Activated T-helper 17 cell treated with anti-CD3 and anti-CD28 coated beads, Interleukin-2, amount 50 U/mL, for 72 hours (primary cell): Measurements from ENCODE around the gene MIER2. TPM values are rescaled to one million over a fixed set of nuclear protein-coding genes. Genes with fewer than 3 reads are reported as not detected.
"Not testable (repeated sequence)": the region's sequence is repeated elsewhere in the genome, so short reads cannot be mapped to it uniquely, and the experiment has no call there.

ENCODE experiments used
- ATAC-seq: fragments of 150-1000 bp; cut with Tn5 transposase; replicated peaks from 2 replicates; pipeline ENCODE4 v1.10.0; 2021; ENCODE audit warnings: mild to moderate bottlenecking, moderate library complexity
- H3K27ac Mint-ChIP-seq: one replicate; pipeline ENCODE4 v1.8.0; 2022; ENCODE audit warnings: mixed read lengths
- H3K27me3 Mint-ChIP-seq: one replicate; pipeline ENCODE4 v1.8.0; 2022; ENCODE audit warnings: mixed read lengths
- H3K36me3 Mint-ChIP-seq: one replicate; pipeline ENCODE4 v1.8.0; 2022; ENCODE audit warnings: low read depth, mild to moderate bottlenecking, mixed read lengths
- H3K4me1 Mint-ChIP-seq: one replicate; pipeline ENCODE4 v1.8.0; 2022; ENCODE audit warnings: mixed read lengths
- H3K4me3 Mint-ChIP-seq: one replicate; pipeline ENCODE4 v1.8.0; 2022; ENCODE audit warnings: mild to moderate bottlenecking, mixed read lengths
- H3K9me3 Mint-ChIP-seq: one replicate; pipeline ENCODE4 v1.8.0; 2022; ENCODE audit warnings: mixed read lengths
- total RNA-seq, 2 donors: library from RNA; stranded (reverse); gene quantifications; one replicate each; pipeline ENCODE4 v1.2.3, GENCODE V29; 2022

The MIER2 gene
- total RNA-seq, 2 donors from 2014 or later, result 23.2 TPM

DNA sequence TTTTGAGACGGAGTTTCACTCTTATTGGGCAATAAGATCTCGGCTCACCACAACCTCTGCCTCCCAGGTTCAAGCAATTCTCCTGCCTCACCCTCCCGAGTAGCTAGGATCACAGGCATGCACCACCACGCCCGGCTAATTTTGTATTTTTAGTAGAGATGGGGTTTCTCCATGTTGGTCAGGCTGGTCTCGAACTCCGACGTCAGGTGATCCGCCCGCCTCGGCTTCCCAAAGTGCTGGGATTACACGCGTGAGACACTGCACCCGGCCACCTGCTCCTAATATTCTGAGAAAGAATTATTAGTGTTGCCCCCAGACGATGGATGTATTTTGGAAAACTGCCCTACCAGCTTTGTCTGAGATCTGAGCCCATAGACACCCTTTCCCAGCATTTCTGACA lies 10.9 kb upstream of the MIER2 start:
- ATAC-seq, H3K36me3 Mint-ChIP-seq, H3K4me3 Mint-ChIP-seq, H3K27ac Mint-ChIP-seq, H3K4me1 Mint-ChIP-seq, H3K27me3 Mint-ChIP-seq: not testable (repeated sequence)
- H3K9me3 Mint-ChIP-seq, result peaks cover 19% of the 10 kb centered on the region

DNA sequence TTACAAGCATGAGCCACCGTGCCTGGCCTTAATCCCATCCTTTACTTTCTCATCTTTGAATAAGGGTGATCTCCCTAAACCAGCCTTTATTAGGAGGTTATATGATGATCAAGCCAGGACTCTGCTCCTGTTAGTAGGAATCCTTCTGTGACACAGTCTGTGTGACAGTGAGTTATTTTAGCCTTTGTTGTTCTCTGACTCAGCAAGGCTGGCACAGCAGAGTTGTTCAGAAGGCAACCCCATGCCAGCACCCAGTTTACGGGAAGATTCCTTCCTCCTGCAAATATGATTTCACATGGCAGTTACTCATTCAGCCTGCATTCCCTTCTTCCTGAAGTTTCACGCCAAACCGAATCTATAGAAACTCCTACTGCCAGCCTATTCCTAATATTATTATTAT lies 10.5 kb upstream of the MIER2 start:
- peaks cover 4% of the 10 kb centered on the region for H3K27me3 Mint-ChIP-seq
- no peaks in the 10 kb centered on the region for H3K36me3 Mint-ChIP-seq
- H3K27ac Mint-ChIP-seq, result no peak overlapping the region
- H3K4me3 Mint-ChIP-seq, result no peak overlapping the region
- peaks cover 19% of the 10 kb centered on the region for H3K9me3 Mint-ChIP-seq
- ATAC-seq, result no peak
- no peaks in the 10 kb centered on the region for H3K4me1 Mint-ChIP-seq

GRCh38 chr19:351976-352625 lies 7.5 kb upstream of the MIER2 start:
- no peak for ATAC-seq
- Mint-ChIP-seq H3K4me3 (no peak overlapping the region), H3K27ac (no peak overlapping the region), H3K27me3 (no peaks in the 10 kb centered on the region), H3K36me3 (no peaks in the 10 kb centered on the region), H3K4me1 (no peaks in the 10 kb centered on the region), H3K9me3 (peaks cover 19% of the 10 kb centered on the region)

- Mint-ChIP-seq H3K4me3 (no peak overlapping the region), H3K27me3 (no peaks in the 10 kb centered on the region), H3K27ac (no peak overlapping the region), H3K4me1 (peaks cover 13% of the 10 kb centered on the region), H3K9me3 (peaks cover 15% of the 10 kb centered on the region), H3K36me3 (peaks cover 6% of the 10 kb centered on the region)
- no peak for ATAC-seq
Observed at GRCh38 chr19:347946-348861, 3.6 kb upstream of the MIER2 start.

GRCh38 chr19:345320-345879 lies 804 bp upstream of the MIER2 start:
- Mint-ChIP-seq H3K27ac (peak overlapping the region; percentile 61), H3K36me3 (peaks cover 11% of the 10 kb centered on the region), H3K4me1 (peaks cover 16% of the 10 kb centered on the region), H3K9me3 (peaks cover 6% of the 10 kb centered on the region), H3K4me3 (peak overlapping the region; percentile 86), H3K27me3 (no peaks in the 10 kb centered on the region)
- no peak for ATAC-seq

DNA sequence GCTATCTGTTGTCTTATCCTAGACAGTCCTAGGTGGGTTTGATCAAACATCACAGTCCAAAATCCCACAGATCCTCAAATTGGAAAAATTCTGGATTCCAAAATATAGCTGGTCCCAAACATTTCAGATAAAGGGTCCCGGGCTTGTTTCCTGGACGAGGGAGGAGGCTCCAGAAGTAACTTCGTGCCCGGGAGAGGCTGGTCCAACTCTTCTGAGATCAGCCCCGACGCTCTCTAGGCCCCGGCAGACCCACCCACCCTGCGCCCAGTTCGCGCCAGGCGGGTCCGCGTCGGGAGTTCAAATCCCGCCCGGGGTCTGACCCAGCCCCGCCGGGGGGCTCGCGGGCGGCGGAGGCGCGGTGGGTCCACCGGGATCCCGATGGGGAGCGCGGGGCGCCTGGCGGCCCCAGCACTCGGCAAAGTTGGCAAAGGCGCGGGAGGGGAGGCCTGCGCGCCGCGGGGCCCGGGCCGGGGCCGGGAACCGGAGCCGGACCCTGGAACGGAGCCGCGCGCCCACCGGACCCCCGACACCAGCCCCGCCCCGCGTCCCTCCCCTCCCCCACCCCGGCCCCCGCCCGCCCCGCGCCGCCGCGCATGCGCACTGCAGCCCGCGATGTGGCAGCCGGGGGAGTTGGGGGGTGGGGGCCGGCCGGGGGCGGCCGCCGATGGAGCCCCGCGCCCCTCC lies 513 bp downstream of the MIER2 start:
- peak; percentile 57 for ATAC-seq
- Mint-ChIP-seq H3K27ac (peak overlapping the region; percentile 92), H3K9me3 (peaks cover 6% of the 10 kb centered on the region), H3K4me1 (peaks cover 27% of the 10 kb centered on the region), H3K4me3 (peak overlapping the region; percentile 91), H3K36me3 (peaks cover 21% of the 10 kb centered on the region), H3K27me3 (no peaks in the 10 kb centered on the region)

DNA sequence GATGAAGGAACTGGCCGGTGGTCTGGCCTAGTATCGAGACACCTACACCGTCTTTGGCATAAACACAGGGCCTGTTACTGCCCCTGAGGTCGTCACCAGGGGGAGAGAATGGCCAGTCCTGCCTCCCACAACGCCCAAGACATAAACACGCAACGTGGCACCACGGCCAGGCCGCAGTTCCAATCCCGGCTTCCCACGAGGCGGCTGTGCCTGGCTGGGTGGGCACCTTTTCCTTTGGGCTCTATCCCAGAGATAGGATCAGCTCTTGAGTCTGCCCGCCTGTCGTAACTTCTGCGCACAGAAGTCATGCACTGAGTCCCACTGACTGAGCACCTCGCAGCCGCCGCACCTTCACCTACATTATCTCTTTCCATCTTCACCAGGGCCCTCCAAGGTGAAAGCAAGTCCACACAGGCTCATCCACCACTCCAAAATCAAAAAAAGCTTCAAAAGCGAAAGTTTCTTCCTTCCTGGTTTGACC lies 1.1 kb downstream of the MIER2 start:
- no peak for ATAC-seq
- H3K27ac Mint-ChIP-seq, result peak overlapping the region; percentile 92
- peaks cover 27% of the 10 kb centered on the region for H3K36me3 Mint-ChIP-seq
- H3K9me3 Mint-ChIP-seq, result peaks cover 6% of the 10 kb centered on the region
- peak overlapping the region; percentile 91 for H3K4me3 Mint-ChIP-seq
- no peaks in the 10 kb centered on the region for H3K27me3 Mint-ChIP-seq
- H3K4me1 Mint-ChIP-seq, result peaks cover 29% of the 10 kb centered on the region

DNA sequence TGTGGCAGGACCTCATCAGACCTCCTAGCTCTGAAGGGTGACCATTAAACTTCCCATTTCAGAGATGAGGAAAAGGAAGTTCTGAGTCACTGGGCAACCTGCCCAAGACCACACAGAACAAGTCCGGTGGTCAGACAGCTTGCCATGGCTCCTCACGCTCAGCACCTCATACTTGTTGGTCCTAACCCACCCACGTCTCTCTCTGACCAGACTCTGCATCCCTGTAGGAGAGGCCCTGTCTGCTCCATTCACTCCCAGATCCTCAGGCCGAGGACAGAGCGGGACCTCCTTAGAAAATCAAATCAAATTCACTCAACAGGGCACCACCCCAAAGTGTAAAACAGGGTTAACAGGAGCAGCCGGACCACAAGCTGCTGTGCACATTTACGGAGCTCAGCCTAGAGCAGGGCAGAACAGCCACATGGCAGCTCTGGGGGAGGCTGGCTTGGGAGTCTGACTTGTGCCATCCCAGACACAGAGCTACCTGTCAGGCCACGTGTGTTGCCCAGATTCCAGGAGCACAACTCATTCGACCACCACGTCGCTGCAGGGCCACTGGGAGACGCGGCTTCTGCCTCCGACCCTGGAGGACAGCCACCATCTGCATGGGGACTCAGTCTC lies 1.7 kb downstream of the MIER2 start:
- peaks cover 32% of the 10 kb centered on the region for H3K36me3 Mint-ChIP-seq
- H3K27ac Mint-ChIP-seq, result peak overlapping the region; percentile 92

DNA sequence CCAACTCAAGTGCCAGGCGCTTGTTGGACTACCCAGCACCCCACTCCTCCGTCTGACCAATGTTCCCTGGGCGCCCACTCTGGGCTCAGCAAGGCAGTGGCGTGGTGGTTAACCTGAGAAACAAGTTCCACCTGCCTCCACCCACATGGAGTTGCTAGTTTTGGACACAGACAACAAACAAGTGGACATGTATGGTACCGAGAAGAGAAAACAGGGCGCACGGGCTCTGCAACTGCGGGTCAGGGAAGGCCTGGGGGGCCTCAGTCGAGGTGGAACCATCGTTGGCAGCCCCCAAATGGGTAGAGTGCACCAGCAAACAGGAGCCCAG lies 2.5 kb downstream of the MIER2 start:
- Mint-ChIP-seq H3K27ac (no peak overlapping the region), H3K4me1 (peaks cover 32% of the 10 kb centered on the region), H3K4me3 (peak overlapping the region; percentile 91), H3K9me3 (peaks cover 6% of the 10 kb centered on the region), H3K36me3 (peaks cover 36% of the 10 kb centered on the region), H3K27me3 (no peaks in the 10 kb centered on the region)
- ATAC-seq, result no peak

More for the DNA sequence above, 1.7 kb downstream of the MIER2 start:
- H3K9me3 Mint-ChIP-seq, result peaks cover 6% of the 10 kb centered on the region
- ATAC-seq, result no peak
- H3K4me1 Mint-ChIP-seq, result peaks cover 29% of the 10 kb centered on the region
- H3K27me3 Mint-ChIP-seq, result no peaks in the 10 kb centered on the region
- H3K4me3 Mint-ChIP-seq, result peak overlapping the region; percentile 91

DNA sequence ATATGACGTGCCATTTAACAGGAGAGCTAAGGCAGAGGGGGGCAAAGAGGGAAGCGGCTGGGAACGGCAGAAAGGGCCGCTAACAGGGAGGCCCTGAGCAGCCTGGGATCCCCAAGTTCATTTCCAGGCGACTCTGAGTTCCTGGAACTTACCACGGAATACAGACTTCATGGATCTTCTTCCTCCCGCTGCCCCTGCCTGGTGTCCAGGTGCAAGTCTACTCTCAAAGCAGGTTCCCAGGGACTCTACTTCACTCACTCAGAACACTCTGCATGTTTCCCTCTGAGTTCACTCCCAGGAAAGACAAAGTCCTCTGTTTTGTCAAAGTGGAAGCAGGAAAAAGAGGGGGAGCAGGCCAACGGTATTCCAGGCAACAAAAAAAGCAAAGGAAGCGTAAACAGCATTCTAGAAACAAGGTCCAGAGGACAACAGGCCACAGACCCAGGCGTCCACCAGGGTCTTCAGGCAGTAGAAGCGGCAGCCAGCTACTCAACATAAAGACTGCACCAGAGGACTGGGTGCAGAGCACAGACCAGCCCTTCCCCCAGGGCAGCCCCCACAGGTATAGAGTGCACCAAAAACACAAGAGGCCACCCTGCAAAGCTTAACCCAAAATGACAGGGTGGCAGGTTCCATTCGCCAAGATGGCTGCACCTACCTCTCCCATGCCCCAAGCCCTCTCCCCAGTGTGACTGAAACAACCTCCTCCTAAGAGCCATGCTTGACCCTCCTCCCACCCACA lies 3.0 kb downstream of the MIER2 start:
- no peak for ATAC-seq
- Mint-ChIP-seq H3K9me3 (peaks cover 6% of the 10 kb centered on the region), H3K36me3 (peaks cover 40% of the 10 kb centered on the region), H3K4me3 (peak overlapping the region; percentile 91), H3K4me1 (peaks cover 33% of the 10 kb centered on the region), H3K27ac (peak overlapping the region; percentile 80), H3K27me3 (no peaks in the 10 kb centered on the region)

GRCh38 chr19:340620-341385 lies 3.8 kb downstream of the MIER2 start:
- Mint-ChIP-seq H3K27me3 (no peaks in the 10 kb centered on the region), H3K9me3 (peaks cover 6% of the 10 kb centered on the region), H3K4me3 (peak overlapping the region; percentile 32), H3K27ac (peak overlapping the region; percentile 80), H3K4me1 (peaks cover 33% of the 10 kb centered on the region), H3K36me3 (peaks cover 40% of the 10 kb centered on the region)
- no peak for ATAC-seq

DNA sequence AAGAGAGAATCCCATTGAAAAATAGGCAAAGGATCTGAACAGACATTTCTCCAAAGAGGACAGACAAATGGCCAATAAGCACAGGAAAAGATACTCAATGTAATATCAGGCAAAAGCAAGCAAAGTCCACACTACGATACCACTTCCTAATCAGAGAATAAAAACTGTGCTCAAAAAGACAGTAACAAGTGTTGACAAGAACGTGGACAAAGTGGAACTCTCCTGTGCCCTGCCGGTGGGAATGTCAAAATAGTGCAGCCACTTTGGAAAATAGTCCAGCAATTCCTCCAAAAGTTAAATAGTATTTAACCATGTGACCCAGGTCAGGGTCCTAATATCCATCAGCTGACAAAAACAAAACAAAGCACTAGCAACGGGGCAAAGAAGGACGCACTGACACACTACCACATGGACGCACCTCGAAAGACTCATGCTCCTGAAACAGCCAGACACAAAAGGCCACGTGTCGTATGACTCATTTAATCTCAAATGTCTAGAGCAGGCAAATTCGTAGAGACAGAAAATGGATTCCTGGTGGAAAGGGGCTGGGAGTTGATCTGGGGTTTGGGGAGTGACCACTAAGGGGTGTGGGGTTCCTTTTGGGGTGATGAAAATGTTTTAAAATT lies 5.2 kb downstream of the MIER2 start:
- no peak overlapping the region for H3K27ac Mint-ChIP-seq
- H3K4me1 Mint-ChIP-seq, result peaks cover 25% of the 10 kb centered on the region
- no peak overlapping the region for H3K4me3 Mint-ChIP-seq
- ATAC-seq, result peak; percentile 48
- H3K36me3 Mint-ChIP-seq, result peaks cover 47% of the 10 kb centered on the region
- no peaks in the 10 kb centered on the region for H3K27me3 Mint-ChIP-seq
- H3K9me3 Mint-ChIP-seq, result no peaks in the 10 kb centered on the region
